Activated CD8-positive, alpha-beta memory T cell treated with anti-CD3 and anti-CD28 coated beads for 1 hour (primary cell): ENCODE measurements around the gene C4orf50.
"Not testable (repeated sequence)": the region's sequence is repeated elsewhere in the genome, so short reads cannot be mapped to it uniquely, and the experiment has no call there.

Experiments
- DNase-seq, 2 donors: peaks; one replicate each; pipeline ENCODE4 v3.0.0-alpha.2; 2020; ENCODE audit warnings: low read depth in 1 of 2; ENCODE audit errors: extremely low read depth in 1 of 2

C4orf50 gene

DNA sequence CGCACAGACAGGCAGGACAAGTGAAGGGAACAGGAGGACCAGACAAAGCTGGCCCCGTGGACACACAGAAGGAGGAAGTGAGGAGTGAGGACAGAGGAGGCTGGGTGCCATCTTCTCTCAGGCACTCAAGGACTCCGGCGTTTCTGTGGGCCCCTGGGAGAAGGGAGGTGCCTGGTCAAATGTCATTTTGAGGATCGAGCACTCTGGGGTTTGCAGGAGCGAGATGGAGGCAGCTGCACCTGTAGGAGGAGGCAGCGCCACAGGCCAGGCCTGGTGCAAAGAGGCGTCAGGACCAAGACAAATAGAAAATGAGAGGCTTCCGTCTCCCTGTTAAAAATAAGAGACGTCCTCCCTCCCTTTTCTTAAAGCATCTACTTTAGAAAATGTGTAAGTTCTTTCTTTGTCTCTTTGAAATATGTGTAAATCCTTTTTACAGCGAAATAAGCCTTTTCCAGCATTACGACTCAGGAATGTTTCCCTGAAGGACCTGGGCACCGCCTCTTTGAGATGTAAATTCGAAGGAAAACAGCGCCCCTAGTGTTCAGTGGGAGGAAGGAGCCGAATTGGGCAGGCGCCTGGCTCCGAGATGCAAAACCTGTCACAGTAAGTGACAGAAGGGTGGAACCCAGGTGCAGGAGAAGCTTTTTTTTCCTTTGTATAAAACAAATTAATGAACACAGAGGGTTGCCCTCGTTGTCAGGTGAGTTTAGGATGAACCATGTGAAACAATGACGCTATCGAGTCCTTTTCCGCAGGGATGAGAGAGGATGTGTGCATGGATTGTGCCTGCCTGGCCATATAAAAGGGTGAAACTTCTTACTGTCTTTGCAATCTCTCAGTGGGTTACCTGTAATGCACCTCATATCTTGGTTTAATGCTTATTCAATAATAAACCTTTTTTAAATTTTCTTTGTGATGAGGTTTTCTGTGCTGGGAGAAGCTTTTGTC lies 1.4 kb upstream of the C4orf50 start:
- no peak for DNase-seq

DNA sequence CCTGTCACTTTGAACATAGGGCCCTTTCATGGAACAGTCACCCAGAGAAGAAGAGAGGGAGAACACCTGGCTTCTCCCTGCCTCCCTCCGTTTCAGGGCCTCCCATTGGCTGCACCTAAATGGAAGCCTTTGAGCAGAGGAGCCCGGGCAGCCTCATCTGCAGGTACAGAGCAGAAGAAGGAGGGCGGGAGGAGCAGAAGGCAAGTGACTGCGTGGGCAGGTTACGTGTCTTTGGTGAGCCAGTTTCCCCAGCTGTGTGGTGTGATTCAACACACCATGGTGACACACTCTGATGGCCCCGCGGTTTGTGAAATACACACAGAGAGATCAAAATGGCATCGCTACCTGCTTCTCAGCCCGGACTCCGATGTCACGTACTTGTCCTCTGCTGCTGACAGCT lies 431 bp downstream of the C4orf50 start:
- DNase-seq = no peak

DNA sequence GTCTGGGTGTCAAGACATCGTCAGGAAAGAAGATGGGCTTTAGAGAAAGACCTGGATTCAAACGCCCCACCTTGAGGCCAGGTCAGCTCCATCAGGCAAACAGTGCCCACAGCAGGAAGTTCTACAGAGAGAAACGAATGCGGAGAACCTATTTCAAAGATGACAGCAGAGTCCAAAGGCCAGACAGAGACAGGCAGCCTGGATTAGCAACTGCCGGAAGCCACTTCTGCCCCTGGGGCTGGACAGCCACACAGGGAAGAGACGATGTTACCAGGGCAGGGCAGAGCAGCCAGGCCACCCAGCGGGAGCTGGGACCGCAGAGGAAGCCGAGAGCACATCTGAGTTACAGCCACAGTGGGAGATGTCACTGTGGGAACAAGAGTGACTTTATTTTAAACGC lies 1.2 kb downstream of the C4orf50 start:
- DNase-seq = no peak

DNA sequence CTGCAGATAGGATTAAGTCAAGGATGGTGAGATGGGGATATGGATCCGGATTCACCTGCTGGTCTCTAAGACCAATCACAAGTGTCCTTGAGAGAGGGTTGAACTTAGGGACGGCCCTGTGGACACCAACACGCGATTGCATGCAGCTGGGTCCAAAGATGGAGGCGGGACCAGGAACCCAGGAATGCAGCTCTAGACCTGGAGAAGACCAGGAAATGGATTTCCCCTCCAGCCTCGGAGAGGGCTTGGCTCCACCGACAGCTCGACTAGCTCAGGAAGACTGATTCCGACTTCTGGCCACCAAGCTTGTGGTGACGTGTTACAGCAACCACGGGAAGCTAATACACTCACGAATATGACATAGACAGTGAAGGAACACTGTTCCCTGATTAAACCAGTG lies 4.7 kb downstream of the C4orf50 start:
- DNase-seq = no peak

DNA sequence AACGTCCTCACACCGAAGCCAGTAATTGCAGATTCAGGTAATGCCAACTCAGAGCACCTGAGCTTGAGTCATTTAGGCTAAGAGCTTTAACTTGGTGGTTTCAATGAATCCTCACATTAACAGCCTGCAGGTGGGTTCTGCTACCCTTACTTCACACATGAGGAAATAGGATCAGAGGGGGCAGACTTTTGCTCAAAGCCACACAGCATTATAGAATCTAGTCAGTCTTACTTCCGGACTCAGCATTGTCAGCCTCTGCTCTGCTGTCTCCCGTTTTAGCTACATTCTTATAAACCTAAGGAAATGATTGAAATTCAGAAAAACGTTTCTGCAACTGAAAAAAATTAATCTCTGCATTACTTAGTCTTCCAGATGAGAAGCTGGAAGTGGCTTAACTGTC lies 6.0 kb downstream of the C4orf50 start:
- no peak for DNase-seq

DNA sequence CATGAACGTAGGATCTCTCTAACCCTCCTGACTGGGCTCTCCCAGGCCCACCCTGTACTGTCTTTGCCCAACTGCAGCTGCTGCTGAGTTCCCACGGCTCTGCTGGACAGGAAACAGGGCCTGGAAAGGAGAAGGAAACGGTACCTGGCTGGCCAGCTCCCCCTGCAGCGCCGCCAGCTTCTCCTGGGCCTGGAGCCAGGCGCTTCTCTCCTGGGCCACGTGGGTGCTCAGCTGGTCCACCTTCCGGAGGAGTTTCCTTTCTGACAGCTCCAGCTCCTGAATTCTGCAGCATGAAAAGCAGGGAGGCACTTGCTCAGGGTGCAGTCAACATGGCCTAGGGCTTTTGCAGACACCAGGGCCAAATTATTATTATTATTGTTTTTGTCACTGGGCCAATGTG lies 6.5 kb downstream of the C4orf50 start:
- DNase-seq = no peak

DNA sequence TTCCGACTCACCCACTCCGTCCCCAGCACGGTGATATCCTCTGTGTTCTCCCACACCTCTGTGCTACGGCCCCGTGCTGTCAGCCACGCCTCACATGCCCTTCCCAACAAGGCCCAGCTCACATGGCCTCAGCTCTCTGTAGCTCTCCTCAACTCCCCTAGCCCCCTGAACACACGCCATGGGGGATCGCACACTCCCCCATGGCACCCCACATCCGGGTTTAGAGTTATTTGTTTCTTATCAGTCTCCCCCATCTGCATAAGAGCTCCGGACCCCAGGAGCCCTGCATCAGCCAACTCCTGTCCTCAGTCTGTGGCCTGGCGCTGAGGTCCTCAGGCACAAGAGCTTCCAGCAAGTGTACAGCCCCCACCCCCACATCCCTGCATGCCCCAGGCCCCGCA lies 7.0 kb downstream of the C4orf50 start:
- DNase-seq = no peak

DNA sequence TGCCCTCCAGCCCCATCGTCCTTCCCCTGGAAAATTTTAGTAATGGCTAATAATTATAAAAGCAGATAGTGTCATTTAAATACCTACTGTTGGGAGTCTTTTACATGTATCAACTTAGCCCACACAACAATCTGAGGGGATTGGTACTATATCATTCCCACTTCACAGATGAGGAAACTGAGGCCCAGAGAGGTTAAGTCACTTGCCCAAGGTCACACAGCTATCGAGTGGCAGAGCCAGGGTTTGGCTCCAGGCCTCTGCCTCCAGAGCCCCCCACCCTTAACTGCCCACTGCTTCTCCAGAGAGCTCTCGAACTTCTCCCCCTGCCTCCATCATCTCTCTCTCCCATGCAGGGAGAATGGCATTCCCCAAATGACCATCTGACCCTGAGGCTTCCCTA lies 7.4 kb downstream of the C4orf50 start:
- no peak for DNase-seq

DNA sequence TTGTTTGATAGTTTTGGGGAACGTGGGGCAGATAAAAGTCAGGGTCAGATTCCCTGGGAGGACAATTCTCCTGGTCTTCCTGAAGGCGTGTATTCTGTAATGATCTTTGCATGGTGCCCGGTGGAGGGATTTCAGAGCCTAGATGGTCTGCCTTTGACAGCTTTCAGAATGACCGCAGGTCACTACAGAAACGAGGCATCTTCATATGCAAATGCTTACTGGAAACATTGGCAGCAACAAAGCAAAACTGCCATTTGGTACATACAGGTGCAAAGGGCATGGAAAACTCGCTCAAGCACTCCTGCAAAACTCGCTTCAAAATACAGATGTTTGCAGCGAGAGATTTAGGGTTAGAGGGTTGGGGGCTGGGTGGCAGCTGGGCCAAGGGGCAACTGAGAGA lies 8.8 kb downstream of the C4orf50 start:
- no peak for DNase-seq

DNA sequence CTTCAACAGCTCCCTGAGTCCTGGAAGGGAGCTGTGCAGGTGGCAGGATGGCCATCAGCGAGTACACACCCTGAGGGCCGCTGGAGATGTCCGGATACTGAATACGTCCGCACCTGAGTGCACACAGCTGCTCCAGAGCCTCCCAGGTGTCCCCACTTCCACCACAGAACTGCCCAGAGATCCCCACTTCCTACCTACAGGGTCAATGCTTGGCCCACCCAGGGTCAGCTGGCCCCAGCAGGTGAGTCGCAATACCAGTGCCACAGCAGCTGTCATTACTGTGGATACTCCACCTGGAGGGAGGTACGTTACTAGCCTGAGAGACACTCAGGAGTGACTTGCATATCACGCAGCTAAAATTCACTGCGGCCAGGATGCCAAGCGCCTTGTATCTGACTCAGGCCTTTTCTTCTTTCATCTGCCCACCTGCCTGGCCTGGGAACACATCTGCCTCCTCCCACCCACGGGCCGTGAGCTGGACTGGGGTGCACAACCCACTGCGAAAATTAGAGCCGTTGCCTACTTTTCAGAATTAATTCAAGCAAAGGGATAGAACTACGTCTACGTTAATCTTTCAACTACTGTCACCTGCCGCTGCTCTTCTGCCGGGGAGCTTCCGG lies 9.4 kb downstream of the C4orf50 start:
- DNase-seq = no peak

DNA sequence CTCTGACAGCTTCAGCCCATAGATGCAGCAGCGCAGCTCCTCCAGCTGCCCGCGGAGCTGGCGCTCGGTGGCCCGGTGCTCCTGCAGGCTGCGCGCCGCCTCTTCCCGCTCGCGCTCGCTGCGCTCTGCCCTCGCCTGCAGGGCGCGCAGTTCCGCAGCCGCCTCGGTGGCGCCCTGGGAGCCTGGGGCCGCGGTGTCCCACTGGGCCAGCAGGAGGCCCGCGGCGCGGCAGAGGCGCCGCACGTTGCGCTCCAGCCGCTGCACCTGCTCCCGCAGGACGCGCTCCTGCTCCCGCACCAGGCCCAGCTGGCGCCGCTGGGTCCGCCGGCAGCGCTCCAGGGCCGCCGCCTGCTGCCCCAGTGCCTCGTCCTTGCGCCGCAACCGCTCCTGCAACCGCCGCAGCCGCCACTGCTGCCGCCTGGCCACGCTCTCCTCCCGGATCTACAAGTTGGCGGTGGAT lies 10.1 kb downstream of the C4orf50 start:
- no peak for DNase-seq

DNA sequence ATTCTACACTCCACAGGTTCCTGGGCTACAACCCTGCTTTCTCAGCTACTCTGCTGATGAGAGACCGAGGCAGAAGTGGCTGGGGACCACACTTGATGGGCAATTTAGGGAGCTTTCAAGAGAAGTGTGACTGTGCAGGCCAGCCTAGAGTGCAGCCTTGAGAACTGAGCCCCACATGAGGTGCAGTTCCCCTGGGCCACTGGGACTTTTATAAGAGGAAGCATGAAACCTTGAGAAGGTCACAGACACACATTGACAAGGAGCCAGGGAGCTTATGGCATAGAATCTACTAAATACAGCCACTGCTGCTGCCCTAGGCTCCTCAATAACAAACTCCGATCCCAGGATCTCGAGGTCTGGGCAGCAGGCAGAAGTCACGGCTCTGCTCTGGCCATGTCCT lies 13.1 kb downstream of the C4orf50 start:
- DNase-seq = no peak

DNA sequence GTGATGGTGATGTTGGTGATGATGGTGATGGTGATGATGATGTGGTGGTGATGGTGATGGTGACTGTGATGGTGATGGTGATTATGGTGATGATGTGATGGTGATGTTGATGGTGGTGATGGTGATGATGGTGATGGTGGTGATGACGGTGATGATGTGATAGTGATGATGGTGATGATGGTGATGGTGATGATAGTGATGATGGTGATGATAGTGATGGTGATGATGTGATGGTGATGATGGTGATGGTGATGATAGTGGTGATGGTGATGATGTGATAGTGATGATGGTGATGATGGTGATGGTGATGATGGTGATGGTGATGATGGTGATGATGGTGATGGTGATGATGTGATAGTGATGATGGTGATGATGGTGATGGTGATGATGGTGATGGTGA lies 14.7 kb downstream of the C4orf50 start:
- DNase-seq = not testable (repeated sequence)

DNA sequence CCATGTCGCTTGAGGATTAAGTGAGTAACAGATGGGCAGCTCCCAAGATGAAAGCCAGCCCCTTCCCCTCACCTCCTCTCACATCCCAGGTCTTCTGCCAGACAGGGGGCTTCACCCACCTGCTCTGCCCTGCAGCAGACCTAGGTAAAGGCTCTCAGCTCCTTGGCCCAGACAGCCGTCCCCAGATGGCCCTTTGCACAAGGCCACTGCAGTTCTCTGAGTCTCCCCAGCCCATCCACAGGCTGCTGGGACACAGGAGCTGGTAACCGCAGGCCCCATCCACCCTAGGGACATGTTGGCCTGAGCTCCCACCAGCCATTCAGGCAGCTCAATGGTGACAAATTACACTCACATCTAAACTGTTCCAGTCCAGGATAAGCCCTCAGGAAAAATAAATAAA lies 15.3 kb downstream of the C4orf50 start:
- no peak for DNase-seq

DNA sequence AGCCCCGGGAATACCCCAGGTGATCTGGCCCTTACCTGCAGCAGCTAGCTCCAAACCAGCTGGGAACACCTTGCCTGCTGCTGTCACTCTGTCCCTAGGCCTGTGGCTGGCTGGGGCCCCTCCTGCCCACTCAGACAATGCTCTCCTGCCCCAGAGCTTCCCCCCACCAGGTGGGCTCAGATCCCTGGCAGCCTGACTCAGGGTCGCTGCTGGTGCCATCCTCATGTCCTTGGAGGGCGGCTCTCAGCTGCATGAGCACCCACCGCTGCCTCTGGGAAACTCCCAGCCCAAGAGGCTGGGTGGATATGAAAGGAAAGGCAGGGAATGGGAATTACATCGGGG lies 15.8 kb downstream of the C4orf50 start:
- no peak for DNase-seq

DNA sequence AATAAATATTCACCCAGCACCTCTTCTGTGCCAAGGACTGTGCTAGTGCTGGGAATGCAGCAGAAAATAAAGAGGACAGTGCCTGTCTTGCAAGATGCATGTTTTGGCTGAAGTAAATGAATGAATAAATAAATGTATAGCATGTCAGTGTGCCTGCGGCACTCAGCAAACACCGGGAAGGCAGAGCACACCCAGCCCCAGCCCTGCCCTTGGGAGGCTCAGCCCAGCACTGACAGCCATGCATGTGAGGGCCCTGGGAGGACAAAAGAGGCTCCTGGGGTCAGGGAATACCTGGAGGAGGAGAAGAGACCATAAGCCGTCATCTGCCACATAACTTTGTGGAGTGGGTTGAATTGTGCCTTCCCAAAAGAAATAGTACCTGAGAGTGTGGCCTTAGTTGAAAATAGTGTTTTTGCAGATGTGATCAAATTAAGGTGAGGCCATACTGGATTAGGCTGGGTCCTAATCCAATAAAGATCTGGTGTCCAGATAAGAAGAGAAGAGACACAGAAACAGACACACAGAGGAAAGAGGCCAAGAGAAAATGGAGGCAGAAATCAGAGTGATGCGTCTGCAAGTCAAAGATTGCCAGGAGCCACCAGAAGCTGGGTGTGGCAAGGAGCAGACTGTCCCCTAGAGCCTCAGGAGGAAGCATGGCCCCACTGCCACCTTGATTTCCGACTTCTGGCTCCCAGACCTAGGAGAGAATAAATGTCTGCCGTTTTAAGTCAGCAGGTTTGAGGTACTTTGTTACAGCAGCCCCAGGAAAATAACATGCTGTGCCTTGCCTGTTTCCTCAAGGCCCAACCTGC lies 16.3 kb downstream of the C4orf50 start:
- no peak for DNase-seq

DNA sequence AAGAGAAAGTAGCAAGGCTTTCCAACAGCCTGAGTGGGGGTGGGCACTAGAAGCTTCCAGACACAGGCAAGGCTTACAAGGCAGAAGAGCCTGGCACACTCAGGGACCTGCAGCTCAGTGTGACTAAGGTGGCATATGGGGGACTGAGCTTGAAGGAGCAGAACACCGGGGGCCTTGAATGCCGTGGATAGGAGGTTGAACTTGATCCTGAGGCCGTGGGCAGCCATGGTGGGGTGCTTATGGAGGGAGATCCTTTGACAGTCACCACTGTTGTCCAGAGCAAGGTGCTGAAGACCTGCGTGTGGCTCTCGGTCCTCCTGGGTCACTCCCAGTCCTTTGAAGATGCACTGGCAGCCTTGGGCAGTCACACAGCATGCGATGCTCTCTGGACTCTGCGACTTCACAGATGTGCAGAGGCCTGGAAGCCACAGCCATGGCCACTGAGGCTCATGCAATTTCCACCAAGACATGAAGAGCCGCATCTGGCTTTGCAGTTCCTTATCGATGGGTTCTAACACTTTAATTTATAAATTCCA lies 18.3 kb downstream of the C4orf50 start:
- no peak for DNase-seq

DNA sequence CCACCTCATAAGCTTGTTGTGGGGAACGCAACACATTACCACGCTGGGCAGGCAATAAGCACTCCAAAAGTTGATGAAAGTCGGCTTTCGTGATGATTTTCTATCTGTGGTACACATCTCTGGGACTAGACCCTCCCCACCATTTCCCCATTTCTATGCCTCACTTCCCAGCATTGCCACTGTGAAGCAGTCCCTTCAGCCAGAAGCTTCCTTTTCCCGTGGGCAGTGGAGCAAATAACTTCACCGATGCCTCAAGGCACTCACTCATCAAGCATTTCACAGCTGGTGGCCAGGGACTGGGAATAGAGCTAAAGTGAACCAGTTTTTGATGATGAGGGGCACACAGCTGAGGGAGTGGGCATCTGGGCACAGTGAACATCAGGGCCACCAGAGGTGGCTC lies 18.9 kb downstream of the C4orf50 start:
- no peak for DNase-seq

DNA sequence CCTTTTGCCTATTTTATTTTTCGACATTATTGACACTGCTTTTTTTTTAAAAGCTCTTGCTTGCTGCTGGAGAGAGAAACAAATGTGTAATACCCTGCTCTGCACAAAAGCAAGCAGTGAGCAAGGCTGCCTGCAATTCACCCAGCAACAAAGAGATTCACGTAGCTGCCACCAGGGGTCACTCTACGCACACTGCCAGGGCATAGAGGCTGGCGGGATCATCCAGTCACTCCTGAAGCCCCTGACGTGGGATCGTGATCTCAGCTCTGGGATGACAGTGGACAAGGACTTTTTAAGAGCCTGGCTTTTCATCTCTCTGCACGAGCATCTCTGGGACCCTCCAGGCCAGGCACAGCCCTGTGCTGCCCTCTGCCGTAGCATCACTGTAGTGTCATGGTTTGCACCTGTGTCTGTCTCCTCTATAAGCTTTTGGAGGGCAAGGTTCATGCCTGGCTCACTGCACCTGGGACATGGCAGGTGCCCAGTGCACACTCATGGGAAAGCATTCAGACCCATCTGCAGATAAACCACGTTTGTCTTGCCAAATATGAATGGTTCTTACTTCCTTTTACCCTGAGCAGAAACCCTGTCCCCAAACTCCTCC lies 19.8 kb downstream of the C4orf50 start:
- DNase-seq = peak in 1 of 2 donors; percentile 5

DNA sequence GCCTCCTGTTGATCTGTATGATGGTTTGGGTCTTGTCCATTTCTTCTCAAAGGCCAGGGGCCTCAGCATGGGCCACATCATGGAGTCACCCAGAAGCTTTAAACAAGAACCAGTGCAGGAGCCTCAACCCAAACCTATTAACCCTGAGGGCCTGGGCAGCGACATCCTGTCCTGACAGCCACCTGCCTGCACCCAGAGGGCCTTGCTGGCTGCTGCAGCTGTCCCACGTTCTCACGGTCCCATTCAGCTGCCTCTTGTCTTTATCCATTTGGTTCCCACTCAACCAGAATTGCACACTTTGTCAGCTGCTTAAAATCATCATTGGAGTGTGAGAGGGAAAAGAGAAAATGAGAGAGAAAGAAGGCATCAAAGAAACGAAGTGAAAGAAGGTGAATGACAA lies 21.6 kb downstream of the C4orf50 start:
- DNase-seq = no peak
